Measurements from ENCODE around the gene OR52M1. TPM values are rescaled to one million over a fixed set of nuclear protein-coding genes. Genes with fewer than 3 reads are reported as not detected.

Gene OR52M1
- total RNA-seq, 4 donors from 2014 or later, result not detected

DNA sequence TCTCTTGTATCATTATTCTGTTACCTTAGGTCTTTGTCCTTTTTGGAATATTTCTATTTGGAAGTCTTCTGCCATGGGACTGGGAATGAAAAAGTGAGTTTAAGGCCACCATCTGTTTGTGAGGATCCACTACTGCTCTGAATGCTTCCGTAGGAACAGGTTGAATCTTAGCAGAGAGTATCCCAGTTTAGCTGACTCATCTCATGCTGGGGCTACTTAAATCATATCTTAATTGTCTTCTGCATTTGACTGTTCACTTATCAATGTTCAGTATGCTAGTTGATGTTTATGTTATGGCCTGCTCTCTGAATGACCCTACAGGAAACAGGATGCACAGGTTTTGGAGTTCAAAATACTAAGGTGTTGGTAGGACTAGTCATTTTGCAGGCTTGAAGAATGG, 35.1 kb downstream of the OR52M1 start:
- Histone ChIP-seq H3K4me3 (replicated peaks in 1 of 3) (no peak overlapping the region), H3K27me3 (no peaks in the 10 kb centered on the region), H3K4me1 (no peaks in the 10 kb centered on the region), H3K27ac (no peak overlapping the region), H3K9me3 (no peaks in the 10 kb centered on the region), H3K36me3 (no peaks in the 10 kb centered on the region)
- WGBS, 2 donors, result 88 to 91% methylated on average over 1 of the region's 1 CpG
- no peak for DNase-seq
- intact Hi-C loops (cut with DNase I), result no loop called here
- TF ChIP-seq, protein P1, sequence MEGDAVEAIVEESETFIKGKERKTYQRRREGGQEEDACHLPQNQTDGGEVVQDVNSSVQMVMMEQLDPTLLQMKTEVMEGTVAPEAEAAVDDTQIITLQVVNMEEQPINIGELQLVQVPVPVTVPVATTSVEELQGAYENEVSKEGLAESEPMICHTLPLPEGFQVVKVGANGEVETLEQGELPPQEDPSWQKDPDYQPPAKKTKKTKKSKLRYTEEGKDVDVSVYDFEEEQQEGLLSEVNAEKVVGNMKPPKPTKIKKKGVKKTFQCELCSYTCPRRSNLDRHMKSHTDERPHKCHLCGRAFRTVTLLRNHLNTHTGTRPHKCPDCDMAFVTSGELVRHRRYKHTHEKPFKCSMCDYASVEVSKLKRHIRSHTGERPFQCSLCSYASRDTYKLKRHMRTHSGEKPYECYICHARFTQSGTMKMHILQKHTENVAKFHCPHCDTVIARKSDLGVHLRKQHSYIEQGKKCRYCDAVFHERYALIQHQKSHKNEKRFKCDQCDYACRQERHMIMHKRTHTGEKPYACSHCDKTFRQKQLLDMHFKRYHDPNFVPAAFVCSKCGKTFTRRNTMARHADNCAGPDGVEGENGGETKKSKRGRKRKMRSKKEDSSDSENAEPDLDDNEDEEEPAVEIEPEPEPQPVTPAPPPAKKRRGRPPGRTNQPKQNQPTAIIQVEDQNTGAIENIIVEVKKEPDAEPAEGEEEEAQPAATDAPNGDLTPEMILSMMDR (IDR thresholded peaks at IDR 0.05), result no peak
- TF ChIP-seq POLR2A (IDR thresholded peaks at IDR 0.05), result no peak

GRCh38 chr11:4581443-4581842, 36.5 kb downstream of the OR52M1 start, which contains the start of gene OR52I2:
TSS of gene OR52I2 (plus strand) at chr11:4581743.
- Histone ChIP-seq H3K4me3 (replicated peaks in 1 of 3) (no peak within 1 kb of the TSS), H3K27ac (no peak within 1 kb of the TSS), H3K9me3 (no peaks in the 10 kb centered on the region), H3K27me3 (no peaks in the 10 kb centered on the region), H3K4me1 (no peaks in the 10 kb centered on the region), H3K36me3 (no peaks in the 10 kb centered on the region)
- intact Hi-C loops (cut with DNase I), result no loop called here
- DNase-seq, result no peak
- TF ChIP-seq, protein P1 (IDR thresholded peaks at IDR 0.05), result no peak
- no peak for TF ChIP-seq POLR2A (IDR thresholded peaks at IDR 0.05)

GRCh38 chr11:4589017-4589416, 44.0 kb downstream of the OR52M1 start:
- DNase-seq, result no peak
- no peak overlapping the region for H3K27ac ChIP-seq
- TF ChIP-seq, protein P1 (IDR thresholded peaks at IDR 0.05), result no peak
- no peak for TF ChIP-seq POLR2A (IDR thresholded peaks at IDR 0.05)
- H3K9me3 ChIP-seq, result no peaks in the 10 kb centered on the region
- WGBS, 2 donors, result 64 to 78% methylated on average over 3 of the region's 3 CpGs
- no peaks in the 10 kb centered on the region for H3K36me3 ChIP-seq
- no peaks in the 10 kb centered on the region for H3K27me3 ChIP-seq
- no peaks in the 10 kb centered on the region for H3K4me1 ChIP-seq
- intact Hi-C loops (cut with DNase I), result no loop called here
- H3K4me3 ChIP-seq (replicated peaks in 1 of 3), result no peak overlapping the region

GRCh38 chr11:4593739-4594138, 48.7 kb downstream of the OR52M1 start, which contains the start of gene OR52I1:
TSS of gene OR52I1 (plus strand) at chr11:4594039. CDS start at chr11:4594039, 0 bp downstream.
- intact Hi-C loops (cut with DNase I), result no loop called here
- 78 to 83% methylated on average over 1 of the region's 1 CpG for WGBS, 2 donors
- Histone ChIP-seq H3K4me3 (replicated peaks in 1 of 3) (no peak within 1 kb of the TSS), H3K36me3 (peaks cover 5% of the 10 kb centered on the region in 2 donors), H3K27me3 (no peaks in the 10 kb centered on the region), H3K9me3 (no peaks in the 10 kb centered on the region), H3K27ac (no peak within 1 kb of the TSS), H3K4me1 (no peaks in the 10 kb centered on the region)
- no peak for TF ChIP-seq POLR2A (IDR thresholded peaks at IDR 0.05)
- TF ChIP-seq, protein P1 (IDR thresholded peaks at IDR 0.05), result no peak
- DNase-seq, result no peak

Other genes starting within 250 kb of the OR52M1 start
- gene OR52B4, start 176.8 kb upstream of the OR52M1 start, total RNA-seq, result not detected
- 10 to 100 TPM; 12.7 to 15.7 (median 13.0) TPM for gene TRIM21, start 151.5 kb upstream of the OR52M1 start, total RNA-seq
- gene OR52K2, start 95.9 kb upstream of the OR52M1 start, total RNA-seq, result not detected
- gene OR52K1, start 62.5 kb upstream of the OR52M1 start, total RNA-seq, result not detected
- not detected for gene OR52I2, start 36.6 kb downstream of the OR52M1 start, total RNA-seq
- not detected for gene OR52I1, start 48.8 kb downstream of the OR52M1 start, total RNA-seq
- gene TRIM68, start 63.0 kb downstream of the OR52M1 start, total RNA-seq, result 10 to 100 TPM; 26.4 to 40.2 (median 36.2) TPM
- not detected for gene OR51D1, start 92.3 kb downstream of the OR52M1 start, total RNA-seq
- gene OR51E1, start 98.8 kb downstream of the OR52M1 start, total RNA-seq, result under 1 TPM in 3 of 4 donors, not detected in 1; 0.21 to 0.54 (median 0.22) TPM
- not detected for gene OR51E2, start 152.7 kb downstream of the OR52M1 start, total RNA-seq
- not detected for gene MMP26, start 159.6 kb downstream of the OR52M1 start, total RNA-seq
- gene OR51F1, start 224.7 kb downstream of the OR52M1 start, total RNA-seq, result not detected

Measured in thyroid gland (tissue), 4 donors.